ENCODE measurements around the gene ZNF667.

ZNF667 gene

GRCh38 chr19:56476651-56477428, at the start of gene ZNF667:
Gene ZNF667 (minus strand): TSS chr19:56477345. CDS start chr19:56462370, 14,975 bp downstream.
- DNase-seq (ENCODE audit: low read depth in 2 of 2), result no peak

GRCh38 chr19:56525214-56525860, 48.2 kb upstream of the ZNF667 start:
- no peak for DNase-seq (ENCODE audit: low read depth in 2 of 2)

- no peak for DNase-seq (ENCODE audit: low read depth in 2 of 2)
Measured at GRCh38 chr19:56508290-56508778, 31.2 kb upstream of the ZNF667 start.

GRCh38 chr19:56507446-56508289, 30.5 kb upstream of the ZNF667 start, which contains the start of gene ZNF471:
Gene ZNF471 (plus strand): TSS chr19:56507855. CDS start chr19:56511572, 3,717 bp downstream.
- DNase-seq (ENCODE audit: low read depth in 2 of 2), result peak; percentile 96

GRCh38 chr19:56504581-56504980, 27.4 kb upstream of the ZNF667 start:
- DNase-seq (ENCODE audit: low read depth in 2 of 2), result no peak

- DNase-seq (ENCODE audit: low read depth in 2 of 2), result no peak
Measured at GRCh38 chr19:56491399-56491798, 14.3 kb upstream of the ZNF667 start.

GRCh38 chr19:56477429-56478338, 539 bp upstream of the ZNF667 start:
- DNase-seq (ENCODE audit: low read depth in 2 of 2), result peak; percentile 78 to 79

- DNase-seq (ENCODE audit: low read depth in 2 of 2), result no peak
Measured at GRCh38 chr19:56476093-56476492, 1.1 kb downstream of the ZNF667 start.

- no peak for DNase-seq (ENCODE audit: low read depth in 2 of 2)
Measured at GRCh38 chr19:56474308-56474707, 2.8 kb downstream of the ZNF667 start.

- DNase-seq (ENCODE audit: low read depth in 2 of 2), result no peak
Measured at GRCh38 chr19:56441206-56441792, 35.8 kb downstream of the ZNF667 start.

- no peak for DNase-seq (ENCODE audit: low read depth in 2 of 2)
Measured at GRCh38 chr19:56423985-56424353, 53.2 kb downstream of the ZNF667 start.

- no peak for DNase-seq (ENCODE audit: low read depth in 2 of 2)
Measured at GRCh38 chr19:56423276-56423984, 53.7 kb downstream of the ZNF667 start.

GRCh38 chr19:56405062-56405461, 72.1 kb downstream of the ZNF667 start:
- no peak for DNase-seq (ENCODE audit: low read depth in 2 of 2)

GRCh38 chr19:56404705-56405056, 72.5 kb downstream of the ZNF667 start:
- DNase-seq (ENCODE audit: low read depth in 2 of 2), result no peak

- DNase-seq (ENCODE audit: low read depth in 2 of 2), result peak; percentile 93
Measured at GRCh38 chr19:56403764-56404704, 73.1 kb downstream of the ZNF667 start, which contains the start of gene ZNF583. Gene ZNF583 (plus strand): TSS chr19:56404332. CDS start chr19:56407115, 2,783 bp downstream.

- no peak for DNase-seq (ENCODE audit: low read depth in 2 of 2)
Measured at GRCh38 chr19:56403261-56403660, 73.9 kb downstream of the ZNF667 start.

- no peak for DNase-seq (ENCODE audit: low read depth in 2 of 2)
Measured at GRCh38 chr19:56400485-56400884, 76.7 kb downstream of the ZNF667 start.

- DNase-seq (ENCODE audit: low read depth in 2 of 2), result no peak
Measured at GRCh38 chr19:56398809-56399208, 78.3 kb downstream of the ZNF667 start.

Measured in fibroblast of skin of left quadriceps (primary cell).